HUDEP-2 (cell line): ENCODE results near the gene GNAT3.

Source experiments
- DNase-seq, 76 experiments: peaks; one replicate each; lab custom pipeline; 2025; ENCODE audit not compliant: unreplicated experiment in 76 of 76; lab: John Stamatoyannopoulos, UW

The GNAT3 gene

DNA sequence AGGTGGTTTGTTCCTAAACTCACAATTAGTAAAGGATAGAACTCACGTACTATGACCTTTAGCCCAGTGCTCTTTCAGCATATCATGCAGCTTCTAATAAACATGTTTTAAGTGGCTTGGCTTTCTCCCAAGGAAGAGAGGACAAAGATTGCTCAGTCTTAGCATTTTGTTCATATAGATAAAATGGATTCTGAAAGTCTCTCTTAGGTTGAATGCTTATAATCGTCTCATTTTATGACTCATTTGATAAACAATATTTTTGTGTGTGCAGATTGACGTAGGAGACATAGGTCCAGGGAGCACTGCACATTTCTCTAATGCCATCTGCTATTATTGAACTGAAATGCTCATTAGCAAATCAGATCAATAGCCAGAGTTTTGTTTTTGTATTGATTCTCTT is 44.8 kb downstream of the GNAT3 start:
- peak in 27 of 76 experiments; percentile 11 to 71 (median 32) for DNase-seq

DNA sequence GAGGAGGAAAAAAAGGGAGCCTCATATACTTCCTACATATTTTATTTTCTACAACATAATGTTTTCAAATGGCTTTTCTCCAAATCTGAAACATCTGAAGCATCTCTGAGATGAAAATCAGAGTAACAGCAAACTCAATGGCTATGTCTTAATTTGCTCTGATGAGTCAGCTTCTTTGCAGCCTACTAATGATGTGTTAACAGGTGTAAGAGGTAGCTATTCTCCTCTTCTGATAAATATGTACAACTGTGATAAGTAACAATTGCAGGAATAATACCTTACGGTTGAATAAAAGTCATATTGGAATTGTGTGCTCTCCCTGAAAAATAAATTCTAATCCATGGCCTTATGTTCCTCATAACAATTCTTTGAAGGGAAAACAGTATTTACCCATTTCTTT is 45.2 kb downstream of the GNAT3 start:
- no peak for DNase-seq

DNA sequence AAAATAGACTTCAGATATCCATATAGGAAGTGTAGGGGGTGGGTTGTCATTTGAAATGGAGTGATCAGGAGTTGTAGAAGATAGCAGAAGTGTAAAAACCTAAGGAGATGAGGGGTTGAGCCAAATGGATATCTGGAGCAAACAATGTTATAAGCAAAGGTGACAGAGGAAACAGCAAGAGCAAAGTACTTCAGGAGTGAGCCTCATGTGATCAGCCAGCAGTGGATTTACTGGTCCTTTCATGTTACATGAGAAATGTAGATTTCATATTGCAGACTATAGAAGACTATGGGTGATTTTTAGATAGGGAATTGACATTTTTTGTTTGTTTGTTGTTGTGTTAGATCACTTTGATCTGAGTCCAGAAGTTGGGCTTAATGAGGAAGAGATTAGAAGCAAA is 47.7 kb downstream of the GNAT3 start:
- DNase-seq = no peak

DNA sequence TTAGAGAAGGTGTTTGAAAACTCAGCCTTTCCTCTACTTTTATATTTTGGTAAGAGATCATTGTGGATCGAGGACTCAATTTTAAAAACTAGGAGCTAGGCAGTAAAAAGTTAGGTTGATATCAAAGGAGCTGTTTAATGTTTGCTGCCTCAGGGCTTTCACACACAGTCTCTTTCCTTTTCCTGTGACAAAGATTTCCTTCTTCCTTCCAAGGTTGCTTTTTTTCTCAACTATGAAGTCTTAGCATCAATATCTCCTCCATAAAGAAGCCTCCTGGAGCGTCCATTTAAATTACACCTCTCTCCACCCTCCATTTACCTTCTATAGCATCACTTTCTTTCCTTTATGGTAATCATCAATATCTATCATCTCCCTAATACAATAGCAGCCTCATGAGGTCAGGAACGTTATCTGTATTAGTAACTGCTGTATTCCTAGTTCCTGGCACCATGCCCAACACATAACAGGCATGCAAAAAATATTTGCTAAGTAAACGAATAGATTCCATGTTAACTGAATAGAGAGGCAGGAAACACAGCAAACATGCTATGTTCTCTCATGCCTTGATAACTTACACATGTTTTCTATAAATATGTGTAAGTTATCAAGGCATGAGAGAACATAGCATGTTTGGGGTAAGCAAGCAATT is 48.5 kb downstream of the GNAT3 start:
- DNase-seq = no peak

DNA sequence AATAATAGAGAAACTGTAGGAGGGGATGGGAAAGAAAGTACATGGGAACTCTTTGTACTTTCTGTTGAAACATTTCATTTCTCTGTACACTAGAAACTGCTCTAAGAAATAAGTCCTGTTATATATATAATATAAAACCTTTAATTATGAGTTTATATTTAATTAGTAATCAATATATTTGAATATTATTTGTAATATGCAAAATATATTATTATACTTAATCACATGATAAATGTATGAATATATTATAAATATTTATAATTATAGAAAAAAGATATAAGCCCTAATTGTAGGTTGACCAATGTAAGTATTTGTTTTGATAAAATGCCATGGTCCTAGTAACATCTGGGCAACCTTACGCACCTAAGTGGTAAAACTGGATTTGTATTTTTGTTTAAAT is 51.0 kb downstream of the GNAT3 start:
- DNase-seq = no peak

DNA sequence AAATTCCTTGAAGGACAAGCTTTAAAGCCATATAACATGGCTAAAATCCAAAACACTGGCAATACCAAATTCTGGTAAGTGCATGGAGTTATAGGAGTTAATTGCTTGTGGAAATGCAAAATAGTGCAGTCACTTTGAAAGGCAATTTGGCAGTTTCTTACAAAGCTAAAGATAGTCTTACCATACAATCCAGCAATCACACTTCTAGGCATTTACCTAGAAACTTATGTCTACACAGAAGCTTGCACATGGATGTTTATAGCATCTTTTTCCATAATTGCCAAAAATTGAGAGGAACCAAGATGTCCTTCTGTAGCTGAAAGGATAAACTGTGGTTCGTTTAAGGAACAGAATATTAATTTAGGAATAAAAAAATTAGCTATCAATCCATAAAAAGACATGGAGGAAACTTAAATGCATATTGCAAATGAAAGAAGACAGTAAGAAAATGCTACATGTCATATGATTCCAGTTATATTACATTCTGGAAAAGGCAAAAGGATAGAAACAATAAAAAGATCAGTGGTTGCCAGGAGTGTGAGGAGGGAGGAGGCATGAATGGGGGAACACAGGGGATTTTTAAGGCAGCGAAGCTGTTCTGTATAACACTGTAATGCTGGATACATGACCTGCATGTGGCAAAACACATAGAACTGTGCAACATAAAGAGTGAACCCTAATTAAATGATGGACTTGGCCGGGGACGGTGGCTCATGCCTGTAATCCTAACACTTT is 51.9 kb downstream of the GNAT3 start:
- DNase-seq = no peak

DNA sequence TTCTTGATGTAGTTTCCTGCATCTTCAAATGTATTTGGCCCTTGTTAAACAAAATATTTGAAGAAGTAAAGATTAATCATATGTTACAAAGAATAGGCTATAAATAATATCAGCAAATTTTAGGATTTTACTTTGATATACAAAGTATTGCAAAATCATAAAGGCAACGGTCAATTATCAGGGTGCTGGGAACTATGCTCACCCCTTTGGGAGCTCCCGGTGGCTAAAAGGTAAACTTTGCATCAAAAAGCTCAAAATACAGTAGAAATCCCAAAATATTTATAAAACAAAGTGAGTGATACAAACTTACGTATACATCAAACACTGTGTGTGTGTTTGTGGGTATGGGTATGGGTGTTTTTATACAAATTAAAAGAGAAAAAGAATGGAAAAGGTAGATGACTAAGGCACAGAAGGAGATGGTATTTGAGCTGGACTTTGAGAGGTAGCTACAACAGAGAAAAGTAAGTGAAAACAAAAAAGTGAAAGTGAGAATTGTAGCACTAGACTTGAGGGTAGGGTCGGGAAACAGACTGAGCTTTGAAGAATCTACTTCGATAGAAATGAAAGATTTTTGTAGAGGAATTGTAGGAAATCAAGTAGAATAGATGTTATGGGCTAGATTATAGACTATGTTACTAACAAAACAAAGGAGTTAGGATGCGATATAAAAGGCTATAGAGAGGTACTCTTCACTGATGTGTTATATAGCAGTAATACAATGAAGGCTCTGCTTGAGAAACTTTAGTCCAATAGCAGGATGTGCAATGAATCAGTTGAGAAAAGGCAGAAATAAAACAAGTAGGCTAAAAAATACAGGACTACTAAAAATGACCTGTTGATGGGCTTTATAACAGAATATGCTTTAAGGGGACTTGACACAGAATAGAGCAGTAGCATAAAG is 52.8 kb downstream of the GNAT3 start:
- DNase-seq = no peak

DNA sequence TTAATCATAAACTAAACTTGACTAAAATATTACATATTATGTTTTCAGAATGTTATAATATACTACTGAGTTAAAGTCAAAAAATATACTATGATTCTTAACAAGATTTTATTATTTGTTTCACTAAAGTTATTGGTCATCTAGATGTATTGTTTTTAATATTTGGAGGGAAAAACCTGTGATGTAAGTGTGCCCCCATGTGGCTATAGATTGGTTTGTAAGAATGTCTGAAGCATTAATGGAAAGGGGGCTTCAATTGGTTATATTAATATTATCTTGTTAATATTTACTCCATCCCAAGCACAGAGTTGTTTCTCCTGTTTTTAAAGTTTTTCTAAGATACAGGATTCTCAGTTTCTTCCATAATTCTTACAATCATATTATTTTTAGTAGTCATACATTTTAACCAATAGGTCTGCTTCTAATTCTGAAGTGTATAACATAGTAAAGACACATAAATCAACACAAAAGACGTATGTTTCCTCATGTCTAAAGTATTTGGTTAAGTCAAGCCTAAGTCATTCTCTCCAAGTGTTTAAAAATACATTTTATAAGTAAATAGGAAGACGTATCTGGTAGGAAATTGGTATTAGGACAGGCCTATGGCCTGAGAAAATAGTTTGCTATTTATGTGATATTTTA is 58.0 kb downstream of the GNAT3 start:
- DNase-seq = peak in 5 of 76 experiments; percentile 2 to 16 (median 11)

DNA sequence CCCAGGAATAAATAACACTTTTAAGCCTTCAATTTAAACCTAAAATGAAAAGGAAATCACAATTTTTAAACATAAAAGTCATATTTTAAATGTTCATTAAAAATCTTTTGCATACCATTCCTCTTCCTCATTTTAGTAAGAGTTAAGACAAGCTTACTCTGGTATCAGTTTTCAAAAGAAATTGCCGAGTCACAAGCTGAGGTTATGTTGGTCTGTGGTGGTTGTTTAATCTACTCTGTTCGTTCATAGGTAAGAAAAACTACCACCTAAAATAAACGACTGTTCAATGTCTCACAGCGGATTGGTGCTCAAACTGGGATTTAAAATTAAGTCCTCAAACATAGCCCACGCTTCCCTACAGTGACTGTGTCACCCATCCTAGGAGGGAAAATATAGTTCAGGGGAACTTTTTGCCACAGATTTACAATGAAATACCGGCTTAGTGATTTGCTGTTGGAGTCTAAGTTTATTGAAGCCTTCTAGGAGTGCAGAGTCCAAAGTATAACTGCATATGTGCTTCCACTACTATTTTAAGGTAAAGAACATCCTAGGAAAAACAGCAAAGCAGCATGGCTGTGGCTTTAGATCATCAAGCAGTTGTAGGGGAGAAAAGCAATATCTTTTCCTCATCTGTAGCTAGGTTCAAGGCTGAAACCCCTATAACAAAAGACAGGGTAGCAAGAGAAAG is 61.1 kb downstream of the GNAT3 start:
- no peak for DNase-seq

DNA sequence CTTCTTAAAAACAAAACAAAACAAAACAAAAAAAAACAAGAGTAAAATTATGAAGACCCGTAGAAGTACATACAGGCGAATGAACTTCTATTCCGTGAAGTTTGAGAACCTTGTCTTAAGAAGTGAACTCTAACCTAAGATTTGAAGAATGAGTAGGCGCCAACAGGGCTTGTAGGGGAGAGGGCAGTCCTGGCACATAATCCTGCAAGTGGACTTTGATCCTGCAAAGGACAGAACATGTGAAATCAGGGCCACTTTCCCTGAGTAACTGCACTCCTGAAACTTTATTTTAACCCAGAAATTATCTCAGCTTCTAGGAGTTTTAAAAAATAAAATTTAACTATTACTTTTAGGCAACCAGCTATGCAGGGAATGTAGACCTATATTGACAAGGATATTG is 62.0 kb downstream of the GNAT3 start:
- no peak for DNase-seq

DNA sequence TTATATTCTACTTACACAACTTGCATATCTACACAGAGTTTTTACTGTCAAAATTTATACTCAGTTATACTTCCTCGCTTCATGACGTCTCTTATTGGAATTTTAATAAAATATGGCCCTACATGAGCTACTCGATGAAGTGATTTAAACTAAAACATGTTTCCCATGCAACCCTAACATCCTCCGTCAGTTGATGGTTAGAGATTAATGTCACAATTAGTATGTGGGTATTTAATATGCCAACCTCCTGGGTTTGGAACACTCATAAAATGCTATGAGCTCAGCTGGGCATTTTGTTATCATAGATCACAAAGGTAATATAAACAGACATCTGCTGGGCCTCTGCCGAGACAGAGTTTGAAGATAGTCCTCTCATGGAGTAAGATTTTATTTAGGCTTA is 66.5 kb downstream of the GNAT3 start:
- no peak for DNase-seq

DNA sequence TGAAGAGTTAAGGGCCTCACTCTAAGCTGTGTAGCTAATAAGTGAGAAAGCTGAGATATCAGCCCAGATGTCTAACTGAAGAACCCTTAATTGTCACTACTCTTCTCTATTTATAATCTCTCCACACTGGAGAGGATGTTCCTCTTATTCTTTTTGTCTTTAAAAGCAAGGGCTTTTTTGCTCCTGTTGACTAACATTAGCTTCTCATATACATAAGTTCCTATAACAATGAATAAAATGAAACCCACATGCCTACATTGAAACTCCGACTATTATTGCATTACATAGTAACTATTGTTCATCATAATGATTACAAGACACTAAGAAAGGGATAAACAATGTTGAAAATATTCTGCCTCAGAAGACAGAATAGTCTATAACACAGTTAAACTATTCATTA is 67.1 kb downstream of the GNAT3 start:
- DNase-seq = no peak

DNA sequence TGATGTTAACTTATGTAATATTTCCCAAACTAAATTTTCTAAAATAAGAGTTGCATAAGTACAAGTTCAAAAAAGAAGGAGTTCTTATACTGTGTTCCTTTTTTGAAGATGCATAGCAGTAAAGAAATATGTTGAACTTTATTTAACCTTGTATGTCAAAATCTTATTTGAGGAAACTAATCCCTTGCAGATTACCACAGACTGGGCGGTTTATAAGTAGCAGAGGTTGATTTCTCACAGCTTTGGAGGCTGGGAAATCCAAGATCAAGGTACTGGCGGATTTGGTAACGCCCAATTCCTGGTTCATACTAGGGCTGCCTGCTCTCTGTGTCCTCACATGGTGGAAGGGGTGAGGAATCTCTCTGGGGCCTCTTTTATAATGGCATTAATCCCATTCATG is 68.5 kb downstream of the GNAT3 start:
- no peak for DNase-seq

DNA sequence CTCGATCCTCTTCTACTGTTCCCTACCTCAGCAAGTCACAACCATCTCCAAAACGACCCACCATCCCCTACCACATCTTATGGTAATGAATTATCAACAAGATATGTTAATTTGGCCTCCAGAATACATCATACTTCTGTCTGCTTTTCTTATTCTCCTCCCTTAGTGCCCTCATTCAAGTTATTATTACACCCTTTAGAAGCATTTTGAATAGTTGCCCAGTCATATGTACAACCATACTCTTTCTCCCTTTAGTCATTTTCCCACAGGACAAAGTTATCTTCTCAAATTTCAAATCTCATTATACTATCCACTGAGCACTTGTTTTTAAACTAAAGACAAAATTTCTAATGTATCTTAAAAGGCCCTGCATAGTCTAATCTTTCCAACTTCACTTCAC is 71.0 kb downstream of the GNAT3 start:
- DNase-seq = no peak

DNA sequence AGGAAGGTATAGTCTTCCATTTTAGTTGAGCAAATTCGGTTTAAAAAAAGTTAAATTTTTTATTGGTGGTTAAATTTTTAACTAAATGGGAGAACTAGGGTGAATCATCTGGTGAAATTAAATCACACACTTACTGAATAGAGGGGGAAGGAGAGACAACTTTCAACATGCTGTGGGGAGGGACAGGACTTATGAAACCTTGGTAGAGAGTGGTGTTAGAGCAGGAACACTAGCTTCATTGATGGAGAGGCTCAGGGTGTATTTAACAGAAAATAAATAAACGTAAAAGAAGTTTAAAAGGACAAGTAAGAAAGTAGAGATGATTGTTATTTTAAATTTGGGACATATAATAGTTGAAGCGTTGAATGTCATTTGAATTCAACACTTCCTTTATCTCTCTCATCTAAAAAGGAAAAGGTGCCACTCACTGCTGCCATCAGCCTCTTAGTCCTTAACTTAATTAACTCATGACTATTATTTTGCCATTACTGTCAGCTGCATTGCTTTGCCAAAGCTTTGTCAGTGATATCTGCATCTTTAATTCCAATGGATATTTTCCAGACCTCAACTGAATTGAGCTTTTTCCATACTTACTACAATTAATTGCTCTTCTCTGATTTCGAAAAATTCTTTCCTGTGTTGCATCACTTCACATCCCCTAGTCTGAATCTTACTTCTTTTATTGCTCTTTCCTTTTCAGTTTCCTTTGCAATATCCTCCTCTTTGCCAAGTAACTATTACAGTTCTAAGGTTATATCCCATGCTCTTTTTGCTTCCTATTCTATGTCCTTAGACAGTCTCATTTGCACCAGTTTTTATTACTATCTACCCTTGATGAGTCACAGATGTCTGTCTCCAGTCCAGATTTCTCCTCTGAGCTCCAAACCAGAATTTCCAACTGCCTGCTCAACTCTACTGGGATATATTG is 71.7 kb downstream of the GNAT3 start:
- DNase-seq = no peak

DNA sequence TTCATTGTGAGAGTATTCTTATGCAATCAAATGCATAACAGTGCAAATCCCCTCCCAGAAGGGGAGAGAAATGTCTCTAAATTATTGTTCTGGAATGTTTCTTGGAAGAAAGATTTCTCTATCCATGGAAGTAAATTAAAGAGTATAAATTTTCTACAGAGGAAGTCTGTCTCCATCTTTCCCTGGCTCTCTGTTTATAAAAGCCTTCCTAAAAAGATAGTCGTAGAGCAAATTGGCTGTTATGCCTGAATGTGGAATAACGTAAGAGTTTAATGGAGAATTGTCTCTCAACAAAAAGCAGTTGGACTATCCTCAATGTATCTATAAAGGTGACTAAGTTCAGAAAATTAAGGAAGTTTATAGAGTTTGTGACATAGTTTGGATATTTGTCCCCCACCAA is 76.3 kb downstream of the GNAT3 start:
- DNase-seq = no peak

DNA sequence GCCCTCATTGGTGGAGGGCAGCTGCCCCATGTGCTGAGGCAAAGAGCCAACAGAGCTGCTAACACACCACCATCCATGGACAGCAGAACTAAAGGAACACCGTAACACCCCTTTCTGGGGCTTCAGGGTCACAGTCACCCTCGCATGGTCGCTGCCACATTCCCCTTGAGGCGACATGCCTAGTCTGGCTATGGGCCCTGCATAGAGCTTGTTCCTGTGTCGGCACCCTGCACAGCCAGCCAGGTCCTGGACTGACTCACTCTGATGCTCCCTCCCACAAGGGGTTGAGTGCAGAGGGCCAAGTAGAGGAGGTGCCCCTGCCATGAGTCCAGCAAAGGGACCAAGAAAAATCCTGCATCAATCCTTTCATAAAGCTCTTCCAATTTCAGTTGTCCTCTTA is 77.8 kb downstream of the GNAT3 start:
- DNase-seq = no peak

DNA sequence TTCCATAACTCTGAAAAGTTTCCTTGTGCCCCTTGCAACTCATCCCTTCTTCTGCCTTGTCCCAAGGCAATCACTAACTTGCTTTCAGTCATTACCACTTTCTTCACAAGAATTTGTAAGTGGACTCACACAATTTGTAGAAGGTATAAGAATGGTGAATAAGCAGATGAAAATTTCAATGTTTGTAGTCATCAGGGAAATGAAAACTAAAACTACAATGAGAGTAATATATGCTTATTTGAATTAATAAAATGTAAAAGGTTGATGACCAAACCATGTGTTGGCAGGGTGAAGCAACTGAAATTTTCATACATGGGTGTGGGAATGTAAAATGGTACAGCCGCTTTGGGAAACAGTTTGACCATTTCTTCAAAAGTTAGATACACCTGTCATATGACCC is 79.7 kb downstream of the GNAT3 start:
- no peak for DNase-seq

DNA sequence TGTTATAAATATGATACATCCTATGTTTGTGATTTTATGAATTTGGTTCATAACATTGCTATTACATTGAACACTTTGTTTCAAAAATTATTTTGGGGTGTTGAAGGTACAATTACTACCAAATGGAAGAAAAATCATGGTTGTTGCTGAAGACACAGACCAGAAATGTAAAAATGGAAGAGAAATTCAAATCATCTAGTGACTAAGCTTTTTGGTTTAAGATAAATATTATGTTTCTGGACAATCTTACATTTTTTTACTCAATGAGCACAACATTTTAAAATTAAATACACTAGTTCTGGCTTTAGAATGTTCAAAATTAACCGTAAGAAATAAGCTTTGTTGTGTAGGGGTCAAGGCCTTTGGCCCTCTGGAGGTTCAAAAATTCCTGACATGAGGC is 82.7 kb downstream of the GNAT3 start:
- no peak for DNase-seq
